Measurements from ENCODE around the gene CCSER1. TPM values are rescaled to one million over a fixed set of nuclear protein-coding genes. Genes with fewer than 3 reads are reported as not detected.
"Not testable (repeated sequence)": the region's sequence is repeated elsewhere in the genome, so short reads cannot be mapped to it uniquely, and the experiment has no call there.

The CCSER1 gene
- total RNA-seq, 4 donors from 2014 or later, result 3.6 to 7.0 (median 5.5) TPM

- Histone ChIP-seq H3K4me3 (no peak overlapping the region), H3K27me3 (no peaks in the 10 kb centered on the region), H3K9me3 (no peaks in the 10 kb centered on the region), H3K4me1 (no peaks in the 10 kb centered on the region), H3K36me3 (no peaks in the 10 kb centered on the region), H3K27ac (replicated peaks in 1 of 4) (no peak overlapping the region)
- TF ChIP-seq POLR2A (IDR thresholded peaks at IDR 0.05; ENCODE audit: low read depth), result no peak
- TF ChIP-seq EP300 (IDR thresholded peaks at IDR 0.05), result no peak
- TF ChIP-seq, protein P1, sequence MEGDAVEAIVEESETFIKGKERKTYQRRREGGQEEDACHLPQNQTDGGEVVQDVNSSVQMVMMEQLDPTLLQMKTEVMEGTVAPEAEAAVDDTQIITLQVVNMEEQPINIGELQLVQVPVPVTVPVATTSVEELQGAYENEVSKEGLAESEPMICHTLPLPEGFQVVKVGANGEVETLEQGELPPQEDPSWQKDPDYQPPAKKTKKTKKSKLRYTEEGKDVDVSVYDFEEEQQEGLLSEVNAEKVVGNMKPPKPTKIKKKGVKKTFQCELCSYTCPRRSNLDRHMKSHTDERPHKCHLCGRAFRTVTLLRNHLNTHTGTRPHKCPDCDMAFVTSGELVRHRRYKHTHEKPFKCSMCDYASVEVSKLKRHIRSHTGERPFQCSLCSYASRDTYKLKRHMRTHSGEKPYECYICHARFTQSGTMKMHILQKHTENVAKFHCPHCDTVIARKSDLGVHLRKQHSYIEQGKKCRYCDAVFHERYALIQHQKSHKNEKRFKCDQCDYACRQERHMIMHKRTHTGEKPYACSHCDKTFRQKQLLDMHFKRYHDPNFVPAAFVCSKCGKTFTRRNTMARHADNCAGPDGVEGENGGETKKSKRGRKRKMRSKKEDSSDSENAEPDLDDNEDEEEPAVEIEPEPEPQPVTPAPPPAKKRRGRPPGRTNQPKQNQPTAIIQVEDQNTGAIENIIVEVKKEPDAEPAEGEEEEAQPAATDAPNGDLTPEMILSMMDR (IDR thresholded peaks at IDR 0.05), result no peak
- no peak for TF ChIP-seq POLR2AphosphoS5 (IDR thresholded peaks at IDR 0.05)
- intact Hi-C loops (cut with DNase I), result no loop called here
- 75% methylated on average over 2 of the region's 2 CpGs for WGBS
- no peak for DNase-seq (ENCODE audit: extremely low spot score)
Observed at GRCh38 chr4:90875791-90876190, 748.6 kb downstream of the CCSER1 start.

DNA sequence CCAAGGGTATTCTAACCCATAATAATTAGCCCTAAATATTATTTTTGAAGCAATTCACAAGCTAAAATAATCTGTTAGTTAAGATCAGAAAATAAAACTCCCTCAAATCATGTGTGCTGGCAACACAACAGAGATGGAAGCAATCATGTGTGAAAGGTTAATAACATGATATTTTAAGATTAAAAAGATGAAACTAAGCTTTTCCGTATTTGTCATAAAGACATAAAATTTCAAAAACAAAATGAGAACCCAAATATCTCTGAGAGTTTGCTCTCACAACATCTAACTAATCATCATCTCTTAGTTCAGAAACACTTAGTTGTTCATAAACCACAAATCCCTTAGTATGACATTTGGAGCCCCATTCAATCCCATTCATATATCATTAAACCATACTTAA lies 749.1 kb downstream of the CCSER1 start:
- Histone ChIP-seq H3K27ac (replicated peaks in 1 of 4) (no peak overlapping the region), H3K9me3 (no peaks in the 10 kb centered on the region), H3K27me3 (no peaks in the 10 kb centered on the region), H3K4me3 (no peak overlapping the region), H3K36me3 (no peaks in the 10 kb centered on the region), H3K4me1 (no peaks in the 10 kb centered on the region)
- no peak for DNase-seq (ENCODE audit: extremely low spot score)
- WGBS, result 95% methylated on average over 1 of the region's 1 CpG
- intact Hi-C loops (cut with DNase I), result no loop called here
- TF ChIP-seq POLR2AphosphoS5 (IDR thresholded peaks at IDR 0.05) (no peak), EP300 (IDR thresholded peaks at IDR 0.05) (no peak), POLR2A (IDR thresholded peaks at IDR 0.05; ENCODE audit: low read depth) (no peak)
- TF ChIP-seq, protein P1 (IDR thresholded peaks at IDR 0.05), result no peak

- DNase-seq (ENCODE audit: extremely low spot score), result no peak
- Histone ChIP-seq H3K27ac (replicated peaks in 1 of 4) (no peak overlapping the region), H3K9me3 (no peaks in the 10 kb centered on the region), H3K4me1 (no peaks in the 10 kb centered on the region), H3K36me3 (no peaks in the 10 kb centered on the region), H3K27me3 (no peaks in the 10 kb centered on the region), H3K4me3 (no peak overlapping the region)
- TF ChIP-seq POLR2A (IDR thresholded peaks at IDR 0.05; ENCODE audit: low read depth) (no peak), POLR2AphosphoS5 (IDR thresholded peaks at IDR 0.05) (no peak), EP300 (IDR thresholded peaks at IDR 0.05) (no peak)
- TF ChIP-seq, protein P1 (IDR thresholded peaks at IDR 0.05), result no peak
- intact Hi-C loops (cut with DNase I), result no loop called here
- 78% methylated on average over 3 of the region's 3 CpGs for WGBS
Observed at GRCh38 chr4:90883519-90883918, 756.3 kb downstream of the CCSER1 start.

GRCh38 chr4:90888571-90888970 lies 761.4 kb downstream of the CCSER1 start:
- no peak for DNase-seq (ENCODE audit: extremely low spot score)
- TF ChIP-seq POLR2AphosphoS5 (IDR thresholded peaks at IDR 0.05), result no peak
- no peak overlapping the region for H3K4me3 ChIP-seq
- no peaks in the 10 kb centered on the region for H3K27me3 ChIP-seq
- intact Hi-C loops (cut with DNase I), result no loop called here
- H3K4me1 ChIP-seq, result no peaks in the 10 kb centered on the region
- no peaks in the 10 kb centered on the region for H3K36me3 ChIP-seq
- no peak overlapping the region for H3K27ac ChIP-seq (replicated peaks in 1 of 4)
- H3K9me3 ChIP-seq, result no peaks in the 10 kb centered on the region
- 69% methylated on average over 2 of the region's 2 CpGs for WGBS

- H3K27ac ChIP-seq (replicated peaks in 1 of 4), result no peak overlapping the region
- TF ChIP-seq POLR2A (IDR thresholded peaks at IDR 0.05; ENCODE audit: low read depth) (no peak), EP300 (IDR thresholded peaks at IDR 0.05) (no peak), POLR2AphosphoS5 (IDR thresholded peaks at IDR 0.05) (no peak)
- TF ChIP-seq, protein P1 (IDR thresholded peaks at IDR 0.05), result no peak
- H3K27me3 ChIP-seq, result no peaks in the 10 kb centered on the region
- no peak for DNase-seq (ENCODE audit: extremely low spot score)
- H3K4me1 ChIP-seq, result no peaks in the 10 kb centered on the region
- H3K9me3 ChIP-seq, result no peaks in the 10 kb centered on the region
- H3K36me3 ChIP-seq, result no peaks in the 10 kb centered on the region
- intact Hi-C loops (cut with DNase I), result no loop called here
- H3K4me3 ChIP-seq, result no peak overlapping the region
- 86% methylated on average over 2 of the region's 2 CpGs for WGBS
Observed at GRCh38 chr4:90889171-90889570, 762.0 kb downstream of the CCSER1 start.

GRCh38 chr4:90903413-90903812 lies 776.2 kb downstream of the CCSER1 start:
- DNase-seq (ENCODE audit: extremely low spot score); H3K4me1 ChIP-seq; H3K36me3 ChIP-seq; H3K27me3 ChIP-seq; H3K4me3 ChIP-seq; intact Hi-C loops (cut with DNase I); H3K27ac ChIP-seq (replicated peaks in 1 of 4): not testable (repeated sequence)
- WGBS, result 85% methylated on average over 1 of the region's 1 CpG
- peaks cover 0 to 13% (median 0%) of the 10 kb centered on the region in 4 donors for H3K9me3 ChIP-seq

Measured in esophagus muscularis mucosa (tissue), 4 donors.